NOMO-1 (cell line): ENCODE results near the gene LRRC25.

Experiments used
- DNase-seq, 2 experiments: peaks; one replicate each; lab custom pipeline; 2025; ENCODE audit not compliant: unreplicated experiment in 2 of 2; lab: John Stamatoyannopoulos, UW

Gene LRRC25

DNA sequence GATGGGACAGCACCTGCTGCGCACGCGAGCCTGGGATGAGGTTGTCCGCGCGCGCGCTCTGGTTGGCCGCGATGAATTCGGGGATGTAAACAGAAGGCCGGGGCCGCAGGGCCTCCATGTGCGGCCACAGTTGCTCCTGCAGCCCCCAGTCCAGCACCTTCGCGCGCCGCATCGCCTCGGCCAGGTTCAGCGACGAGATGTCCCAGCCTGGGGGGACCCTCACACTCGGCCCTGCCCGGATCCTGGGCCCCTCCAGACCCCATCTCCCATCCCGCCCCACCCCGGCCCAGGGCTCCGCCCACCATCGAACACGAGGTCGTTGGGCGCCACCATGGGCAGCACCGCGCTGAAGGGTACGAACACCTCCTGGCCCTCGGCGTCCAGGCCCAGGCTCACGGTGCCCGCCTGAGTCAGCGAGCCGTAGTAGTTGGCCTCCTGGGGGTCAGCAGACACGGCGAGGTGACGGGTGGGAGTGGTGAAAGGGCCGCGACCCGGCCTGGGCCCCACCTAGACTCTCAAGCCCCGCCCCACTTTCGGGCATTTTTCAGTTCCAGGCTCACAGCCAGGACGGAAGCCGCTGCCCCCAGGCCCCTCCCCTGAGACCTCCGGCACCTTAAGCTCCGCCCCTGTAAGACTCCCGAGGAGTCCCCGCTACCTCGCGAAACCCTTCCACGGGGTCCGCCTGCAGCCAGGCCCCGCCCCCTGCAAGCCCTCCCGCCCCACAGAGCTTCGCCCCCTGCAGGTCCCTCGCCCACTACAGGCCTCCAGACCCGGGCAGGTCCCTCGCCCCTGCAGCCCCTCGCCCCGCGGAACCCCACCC, 39.5 kb upstream of the LRRC25 start:
- peak; percentile 54 to 61 for DNase-seq

DNA sequence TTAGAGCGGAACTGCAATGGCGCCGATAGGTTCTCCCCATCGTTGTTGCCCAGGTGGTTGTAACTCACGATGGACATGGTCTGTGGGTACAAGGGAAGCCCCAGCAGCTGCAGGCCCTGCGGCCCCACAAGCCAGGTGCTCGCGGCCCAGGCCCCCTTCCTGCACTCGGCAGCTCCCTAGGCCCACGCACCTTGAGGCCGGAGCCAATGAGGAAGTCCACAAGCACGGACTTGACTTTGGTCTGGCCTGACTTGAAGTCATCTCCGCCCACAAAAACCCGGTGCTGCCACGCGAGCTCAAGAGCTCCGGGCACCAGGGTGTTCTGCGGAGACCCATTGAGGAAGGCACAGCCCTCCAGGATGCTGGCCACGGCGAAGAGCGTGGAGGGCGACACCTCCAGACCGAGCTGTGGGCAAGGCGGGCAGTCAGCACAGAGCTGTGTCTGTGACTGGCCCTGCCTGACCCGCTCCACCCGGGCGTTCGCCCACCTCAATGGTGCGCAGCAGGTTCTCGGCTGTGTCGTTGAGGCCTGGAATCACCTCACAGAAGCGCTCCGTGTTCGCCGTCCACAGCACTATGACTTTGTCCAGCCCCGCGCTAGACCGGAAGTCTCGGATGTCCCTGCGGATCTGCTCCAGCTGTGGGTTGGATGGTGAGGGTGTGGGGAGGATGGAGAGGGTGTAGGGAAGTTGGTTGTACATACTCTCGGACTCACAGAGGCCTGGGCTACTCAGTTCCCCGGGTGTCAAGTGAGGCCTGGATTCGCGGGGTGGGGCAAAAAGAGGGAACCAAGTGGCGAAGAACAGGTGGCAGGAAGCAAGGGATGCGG, 38.6 kb upstream of the LRRC25 start:
- DNase-seq, result no peak

DNA sequence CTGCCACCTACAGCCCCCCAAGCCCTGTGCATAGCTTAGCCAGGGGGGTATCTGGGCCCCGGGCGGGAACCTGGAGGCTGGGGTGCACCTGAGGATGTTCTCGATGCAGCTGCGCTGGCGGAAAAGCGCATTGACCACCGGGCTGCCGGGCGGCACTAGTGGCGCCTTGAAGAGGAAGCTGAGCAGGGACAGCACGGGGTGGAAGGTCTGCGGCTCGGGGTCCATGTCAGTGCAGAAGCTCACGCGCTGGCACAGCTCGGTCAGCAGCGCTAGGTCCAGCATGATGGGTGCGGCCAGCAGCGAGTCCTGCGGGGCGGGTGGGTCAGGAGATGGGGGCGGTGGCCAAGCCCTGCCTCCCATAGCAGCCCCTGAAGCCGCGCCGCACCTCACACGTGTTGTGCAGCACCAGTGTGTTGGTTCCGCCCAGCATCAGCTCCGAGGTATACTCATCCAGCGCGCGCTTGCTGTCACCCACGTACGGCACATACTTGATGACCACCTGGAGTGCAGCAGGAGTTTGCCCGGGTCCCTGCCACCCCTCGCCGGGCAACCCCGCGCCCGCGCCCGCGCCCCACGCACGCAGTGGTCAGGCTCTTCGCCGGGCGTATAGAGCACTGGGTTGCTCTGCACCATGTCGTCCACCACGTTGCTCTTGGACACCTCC, 37.9 kb upstream of the LRRC25 start:
- no peak for DNase-seq

DNA sequence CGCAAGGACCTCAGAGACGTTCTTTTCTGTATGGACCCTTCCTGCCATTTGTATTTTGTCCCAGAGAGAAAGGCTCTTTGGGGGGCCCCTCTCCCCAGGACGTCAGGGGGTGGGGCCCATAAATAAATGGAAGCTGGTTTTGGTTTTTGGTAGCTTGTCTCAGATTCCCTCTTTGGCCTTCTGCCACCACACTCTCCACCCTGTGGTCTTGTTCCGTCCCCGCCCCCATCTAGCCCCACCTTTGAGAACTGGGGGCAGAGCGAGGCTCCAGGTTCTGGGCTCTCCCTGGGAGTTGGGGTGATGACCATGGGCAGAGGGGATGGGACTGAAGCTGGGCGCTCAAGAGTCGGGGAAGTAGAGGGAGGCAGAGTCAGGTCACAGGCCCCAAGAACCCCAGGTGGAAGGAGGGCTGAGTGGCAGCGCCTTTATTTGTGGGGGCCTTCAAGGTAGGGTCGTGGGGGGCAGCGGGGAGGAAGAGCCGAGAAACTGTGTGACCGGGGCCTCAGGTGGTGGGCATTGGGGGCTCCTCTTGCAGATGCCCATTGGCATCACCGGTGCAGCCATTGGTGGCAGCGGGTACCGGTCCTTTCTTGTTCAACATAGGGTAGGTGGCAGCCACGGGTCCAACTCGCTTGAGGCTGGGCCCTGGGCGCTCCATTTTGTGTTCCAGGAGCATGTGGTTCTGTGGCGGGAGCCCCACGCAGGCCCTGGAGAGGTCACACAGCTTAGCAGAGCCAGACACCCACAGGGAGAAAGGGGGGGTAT, 37.2 kb upstream of the LRRC25 start:
- no peak for DNase-seq

DNA sequence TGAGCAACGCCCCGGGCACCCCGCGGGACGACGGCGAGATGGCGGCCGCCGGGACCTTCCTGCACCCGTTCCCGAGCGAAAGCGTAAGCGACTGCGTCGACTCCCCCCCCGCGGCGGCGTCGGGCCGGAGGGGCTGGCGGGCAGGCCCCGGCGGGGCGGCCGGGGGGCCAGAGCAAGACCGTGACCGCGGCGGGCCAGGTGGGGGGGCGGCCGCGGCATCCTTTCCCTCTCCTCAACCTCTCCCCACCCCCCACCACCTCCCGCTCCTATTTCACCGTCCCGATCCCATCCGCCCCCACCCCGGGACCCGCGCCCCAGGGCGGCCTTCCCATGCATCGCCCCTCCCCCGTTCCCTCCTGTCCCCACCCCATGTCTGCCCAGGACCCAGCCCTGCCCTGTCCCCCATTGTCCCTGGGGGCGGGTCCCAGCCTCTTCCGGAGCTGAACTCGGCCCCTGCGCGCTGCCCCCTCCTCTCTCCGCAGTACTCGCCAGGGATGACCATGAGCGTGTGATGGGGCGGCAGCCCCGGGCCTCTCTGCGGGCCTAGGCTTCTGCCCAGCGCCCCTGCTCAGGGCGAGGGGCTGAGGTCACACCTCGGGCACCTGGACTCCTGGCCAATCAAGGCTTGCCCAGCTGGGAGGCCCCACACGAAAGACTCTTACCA, 36.4 kb upstream of the LRRC25 start:
- DNase-seq, result no peak

DNA sequence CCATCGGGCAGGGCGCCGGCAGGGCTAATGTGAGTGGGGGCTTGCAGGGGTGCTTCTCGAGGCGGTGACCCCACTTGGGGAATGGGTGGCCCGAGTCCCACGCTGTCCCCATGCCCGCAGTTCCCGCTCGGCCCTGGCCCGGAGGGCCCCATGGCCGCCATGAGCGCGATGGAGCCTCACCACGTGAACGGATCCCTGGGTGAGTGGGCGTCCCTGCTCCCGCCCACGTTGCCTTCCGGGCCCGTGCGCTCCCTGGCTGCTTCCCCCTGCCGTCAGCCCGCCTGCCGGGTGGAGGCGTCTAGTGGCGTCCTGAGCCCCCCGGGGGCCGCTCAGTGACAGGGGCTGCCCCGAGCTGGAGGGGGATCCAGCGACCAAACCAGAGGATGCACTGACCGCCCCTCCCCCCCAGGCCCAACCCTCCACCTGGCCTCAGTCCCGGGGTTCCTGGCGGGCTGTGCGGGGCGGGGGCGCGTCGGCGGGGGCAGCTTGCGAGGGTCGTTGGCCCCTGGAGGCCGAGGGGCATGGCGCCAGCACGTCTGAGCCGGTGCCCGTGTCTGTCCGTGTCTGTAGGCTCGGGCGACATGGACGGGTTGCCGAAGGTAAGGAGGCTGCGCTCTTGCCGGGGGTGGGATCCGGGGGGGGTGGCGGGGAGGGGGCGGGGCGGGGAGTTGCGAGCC, 35.7 kb upstream of the LRRC25 start:
- no peak for DNase-seq

DNA sequence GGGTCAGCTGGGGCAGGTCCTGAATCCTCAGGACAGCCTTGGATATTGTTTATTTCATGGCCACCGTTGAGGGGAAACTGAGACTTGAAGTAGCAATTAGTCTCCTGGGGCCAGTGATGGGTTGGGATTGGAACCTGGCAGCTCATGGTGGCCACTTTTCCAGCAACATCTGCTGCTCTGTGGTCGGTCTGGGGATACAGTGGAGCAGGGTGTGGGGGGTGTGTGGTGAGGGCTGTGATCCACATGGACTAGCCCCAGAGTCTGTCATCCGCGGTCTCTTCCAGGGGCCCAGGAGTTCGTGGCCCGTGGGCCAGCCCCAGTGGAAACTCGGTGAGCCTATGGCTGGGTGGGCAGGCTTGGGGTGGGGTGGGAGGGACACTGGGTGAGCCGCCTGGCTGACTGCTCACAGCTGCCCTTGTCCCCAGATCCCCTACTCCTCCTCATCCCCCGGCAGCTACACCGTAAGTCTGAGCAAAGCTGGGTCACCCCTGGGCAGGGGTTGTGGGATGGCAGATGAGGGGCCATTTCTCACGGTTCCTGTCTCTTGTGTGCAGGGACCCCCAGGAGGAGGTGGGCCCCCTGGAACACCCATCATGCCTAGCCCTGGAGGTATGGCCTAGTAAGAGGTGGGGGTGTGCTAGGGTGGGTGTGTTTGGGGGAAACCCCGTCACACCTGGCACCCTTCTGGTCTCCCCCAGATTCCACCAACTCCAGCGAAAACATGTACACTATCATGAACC, 35.0 kb upstream of the LRRC25 start:
- no peak for DNase-seq

DNA sequence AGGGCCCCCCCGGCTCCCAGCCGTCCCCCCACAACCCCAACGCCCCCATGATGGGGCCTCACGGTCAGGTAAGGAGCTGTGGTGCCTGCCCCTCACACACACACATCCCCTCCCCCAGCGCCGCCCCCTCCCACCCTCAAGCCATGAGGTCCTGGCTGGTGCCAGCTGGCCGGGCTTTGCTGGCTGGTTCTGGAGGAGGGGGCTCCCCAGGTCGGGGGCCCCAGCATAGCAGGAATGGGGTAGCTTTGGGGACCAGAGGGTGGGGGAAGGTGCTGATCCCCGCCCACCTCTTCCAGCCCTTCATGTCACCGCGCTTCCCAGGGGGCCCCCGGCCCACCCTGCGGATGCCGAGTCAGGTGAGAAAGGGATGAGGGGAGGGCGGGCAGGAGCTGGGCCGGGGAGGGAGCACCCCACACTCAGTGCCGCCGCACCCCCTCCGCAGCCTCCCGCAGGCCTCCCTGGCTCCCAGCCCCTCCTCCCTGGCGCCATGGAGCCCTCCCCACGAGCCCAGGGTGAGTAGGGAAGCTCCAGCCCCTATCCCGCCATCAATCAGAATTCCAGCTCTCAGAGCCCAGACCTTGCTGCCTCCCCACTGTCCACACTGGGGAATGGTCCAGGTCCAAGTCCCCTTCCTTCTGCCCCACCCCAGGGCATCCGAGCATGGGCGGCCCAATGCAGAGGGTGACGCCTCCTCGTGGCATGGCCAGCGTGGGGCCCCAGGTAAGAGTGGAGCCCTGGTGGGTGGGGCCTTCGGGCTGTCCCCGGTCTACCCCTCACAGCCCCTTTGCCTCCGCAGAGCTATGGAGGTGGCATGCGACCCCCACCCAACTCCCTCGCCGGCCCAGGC, 34.2 kb upstream of the LRRC25 start:
- DNase-seq, result no peak

DNA sequence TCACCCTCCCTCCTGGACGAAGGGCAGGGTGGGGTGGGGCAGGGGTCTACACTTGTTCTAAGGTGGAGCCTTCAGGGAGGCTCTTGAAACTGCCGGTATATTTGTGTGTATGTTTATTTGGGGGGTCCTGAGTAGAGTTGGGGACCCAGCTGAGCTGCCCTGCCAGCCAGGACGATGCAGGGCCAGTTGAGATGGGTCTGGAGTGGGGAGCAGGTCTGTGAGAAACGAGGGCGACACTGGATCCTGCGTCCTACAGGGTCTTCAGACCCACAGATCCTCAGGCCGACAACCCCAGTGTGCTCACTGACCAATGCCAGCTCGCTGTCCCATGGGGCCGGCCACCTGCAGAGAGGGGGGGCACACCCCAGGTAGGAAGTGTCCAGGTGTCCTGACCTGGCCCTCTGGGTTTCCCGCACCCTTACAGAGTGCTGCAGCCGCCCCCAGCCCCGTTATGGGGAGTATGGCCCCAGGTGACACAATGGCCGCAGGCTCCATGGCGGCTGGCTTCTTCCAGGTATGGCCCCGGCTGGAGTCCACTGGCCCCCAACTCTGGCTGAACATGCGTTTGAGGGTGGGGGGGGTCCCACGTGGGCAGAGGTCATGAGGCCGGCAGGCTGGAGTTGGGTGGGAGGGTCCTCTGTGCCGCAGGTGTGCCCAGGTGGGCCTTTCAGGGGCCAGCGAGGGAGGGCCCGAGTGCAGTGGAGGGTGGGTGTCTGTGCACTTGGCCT, 33.2 kb upstream of the LRRC25 start:
- no peak for DNase-seq

DNA sequence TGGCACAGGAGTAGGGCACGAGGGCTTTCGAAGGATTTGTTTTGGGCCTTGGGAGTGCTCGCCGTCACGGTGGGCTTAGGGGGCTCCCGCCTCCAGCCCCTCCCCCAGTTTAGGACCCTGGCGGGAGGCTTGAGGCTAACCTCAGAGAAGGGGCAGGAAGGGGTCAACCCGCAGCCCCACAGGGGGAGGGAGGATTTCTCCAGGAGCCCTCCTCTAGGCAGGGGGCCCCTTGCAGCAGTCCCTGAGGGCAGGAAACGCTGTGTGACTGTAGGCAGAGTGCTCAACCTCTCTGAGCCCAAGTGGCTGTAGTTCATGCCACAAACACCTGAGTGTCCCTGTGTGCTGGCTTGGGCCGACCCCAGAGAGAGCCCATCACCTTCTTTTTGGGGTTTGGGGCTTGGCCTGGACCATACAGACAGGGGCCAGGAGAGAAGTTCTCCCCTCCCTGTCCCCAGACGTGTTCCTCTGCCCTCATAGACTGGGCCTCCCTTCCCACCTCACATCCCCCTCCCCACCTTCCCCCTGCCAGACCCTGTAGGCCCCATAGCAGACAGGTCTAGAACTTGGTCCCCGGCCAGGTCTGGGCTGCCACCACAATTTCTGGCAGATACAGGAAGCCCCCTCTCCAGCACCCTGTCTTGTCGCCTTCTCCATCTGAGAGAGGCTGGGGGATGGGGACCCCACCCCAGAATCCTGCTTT, 32.4 kb upstream of the LRRC25 start:
- DNase-seq, result no peak

DNA sequence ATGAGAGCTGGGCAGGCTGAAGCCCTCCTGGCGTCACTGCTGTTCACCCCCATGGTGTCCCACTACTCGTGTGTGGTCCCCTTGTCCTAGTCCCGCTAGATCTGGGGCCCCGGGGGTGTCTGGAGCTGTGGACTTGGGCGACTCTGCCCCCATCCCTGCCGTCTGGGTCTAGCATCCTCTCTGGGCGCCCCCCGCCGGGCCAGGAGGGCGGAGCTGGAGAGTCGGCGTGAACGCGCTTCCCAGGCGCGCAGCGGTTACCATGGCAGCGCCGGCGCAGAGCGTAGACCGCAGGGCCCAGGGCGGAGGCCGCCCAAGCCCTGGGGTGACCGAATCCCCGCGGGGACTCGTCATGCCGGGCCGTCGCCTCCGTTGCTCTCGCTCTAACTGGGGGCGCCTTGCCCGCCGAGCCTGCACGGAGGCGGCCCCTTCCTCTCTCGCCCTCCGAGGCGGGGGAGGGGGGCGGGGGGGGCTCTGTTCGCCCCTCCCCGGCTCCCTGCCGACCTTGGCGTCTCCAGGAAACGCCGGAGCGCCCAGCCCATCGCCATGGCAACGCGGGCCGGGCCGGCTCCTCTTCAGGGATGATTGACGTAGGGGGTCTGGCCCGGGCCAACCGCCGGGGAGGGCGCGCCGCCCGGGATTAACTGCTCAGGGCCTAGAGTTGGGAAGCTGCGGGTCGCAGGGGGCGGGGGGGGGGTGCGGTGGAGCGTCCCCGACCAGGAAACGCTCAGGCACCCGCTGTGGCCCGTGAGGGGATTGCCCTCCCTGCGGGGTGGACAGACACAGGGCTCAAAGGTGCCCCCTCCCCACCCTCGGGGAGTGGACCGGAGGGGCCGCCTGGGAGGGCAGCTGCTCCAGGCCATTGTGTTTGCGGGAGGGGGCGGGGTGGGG, 31.6 kb upstream of the LRRC25 start:
- no peak for DNase-seq

DNA sequence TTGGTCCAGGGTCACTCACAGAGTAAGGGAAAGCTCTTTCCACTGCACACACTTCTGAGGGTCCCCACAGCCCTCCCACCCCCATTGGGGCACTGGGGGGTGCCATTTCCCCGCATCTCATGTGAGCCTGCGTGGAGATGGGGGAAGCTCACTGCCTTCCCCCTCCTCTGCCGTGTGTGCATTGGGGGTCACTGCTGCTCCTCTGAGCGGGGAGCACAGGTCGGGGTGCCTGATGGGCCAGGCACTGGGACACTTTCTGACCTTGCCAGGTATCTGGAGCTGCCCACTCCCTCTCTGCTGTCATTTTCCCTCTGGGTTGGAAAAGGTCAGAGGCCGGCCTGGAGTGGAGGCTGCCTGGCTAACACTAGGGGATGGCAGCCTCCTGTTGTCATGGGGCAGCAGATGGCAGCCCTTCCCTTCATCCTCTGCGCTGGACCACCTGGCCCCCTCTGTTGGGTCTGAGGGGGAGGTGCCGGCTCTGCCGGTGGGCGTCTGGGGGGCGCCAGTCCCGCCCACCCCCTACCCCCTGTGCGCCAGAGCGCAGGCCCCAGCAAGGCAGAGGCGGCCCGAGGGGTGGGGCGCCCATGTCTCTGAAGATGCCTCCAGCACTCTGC, 30.9 kb upstream of the LRRC25 start:
- DNase-seq, result no peak

DNA sequence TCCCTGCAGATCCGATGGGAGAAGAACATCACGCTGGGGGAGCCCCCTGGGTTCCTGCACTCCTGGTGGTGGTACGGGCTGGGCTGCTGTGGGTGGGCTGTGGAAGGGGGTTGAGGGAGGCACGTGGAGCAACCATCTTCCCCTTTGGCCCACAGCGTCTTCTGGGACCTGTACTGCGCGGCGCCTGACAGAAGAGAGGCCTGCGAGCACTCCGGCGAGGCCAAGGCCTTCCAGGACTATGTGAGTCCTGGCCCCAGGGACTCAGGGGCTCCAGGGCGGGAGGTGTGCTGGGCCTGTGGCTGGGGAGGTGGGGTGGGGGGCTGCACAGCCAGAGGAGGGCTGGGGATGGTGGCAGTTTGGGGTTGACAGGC, 30.3 kb upstream of the LRRC25 start:
- no peak for DNase-seq

DNA sequence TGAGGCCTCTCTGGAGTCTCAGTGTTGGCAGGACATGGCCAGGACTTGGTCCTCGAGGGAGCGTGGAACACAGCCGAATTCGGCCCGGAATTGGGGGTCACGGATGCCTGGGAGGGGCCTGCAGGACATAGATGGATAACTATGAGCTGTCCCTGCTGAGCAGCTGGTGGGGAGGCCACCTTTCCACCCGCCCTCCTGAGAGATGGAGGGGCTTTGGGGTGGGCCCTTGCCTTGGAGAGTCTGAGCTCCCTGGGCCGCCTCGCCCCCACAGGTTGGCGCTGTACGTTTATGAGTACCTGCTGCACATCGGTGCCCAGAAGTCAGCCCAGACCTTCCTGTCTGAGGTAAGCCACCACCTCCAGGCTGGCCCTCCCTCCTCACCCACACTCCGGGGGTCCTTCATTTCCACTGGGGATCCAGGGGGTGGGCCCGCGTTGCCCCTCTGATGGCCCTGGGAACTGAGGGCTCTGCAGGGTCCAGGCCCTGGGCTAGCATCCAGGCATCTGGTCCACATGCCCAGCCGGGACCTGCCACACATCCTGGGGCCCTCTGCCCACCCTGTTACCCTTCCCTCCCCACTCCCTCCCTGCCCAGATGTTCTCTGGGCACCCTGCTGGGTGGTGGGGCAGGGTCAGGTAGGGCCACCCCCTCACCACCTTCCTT, 29.8 kb upstream of the LRRC25 start:
- DNase-seq, result no peak

DNA sequence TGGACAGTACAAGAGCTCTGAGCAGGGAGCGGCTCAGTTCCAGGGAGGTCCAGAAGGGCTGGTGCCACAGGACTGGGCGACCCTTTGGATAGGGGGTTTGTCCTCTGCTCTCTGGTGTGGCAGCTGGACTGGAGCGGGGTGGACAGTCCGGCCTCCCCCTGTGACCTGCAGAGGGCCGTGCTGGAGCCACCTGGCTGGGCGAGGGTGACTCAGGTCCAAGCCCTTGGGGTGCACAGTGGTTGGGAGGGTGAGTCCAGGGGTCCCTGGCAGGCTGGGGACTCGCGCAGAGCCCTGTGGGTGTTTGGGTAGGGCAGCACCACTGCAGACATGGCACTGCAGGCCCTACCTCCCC, 29.0 kb upstream of the LRRC25 start:
- no peak for DNase-seq
